K562 (cell line): ENCODE measurements around the gene AFG1L. TPM values are rescaled to one million over a fixed set of nuclear protein-coding genes. Genes with fewer than 3 reads are reported as not detected.

Source experiments
- ETS2 ChIP-seq: IDR thresholded peaks from 2 replicates; pipeline ENCODE4 v1.6.1; 2016; ENCODE audit warnings: borderline replicate concordance, missing genetic modification characterization, mild to moderate bottlenecking, moderate library complexity, missing compliant biosample characterization; ENCODE audit not compliant: poor library complexity, severe bottlenecking
- MAFG ChIP-seq: fragments of 450-650 bp; conservative IDR thresholded peaks from 2 replicates; pipeline ENCODE4 v1.6.1; 2016; ENCODE audit warnings: missing genetic modification characterization, missing compliant biosample characterization
- ZBTB17 ChIP-seq: fragments of 450-650 bp; formaldehyde crosslinking; IDR thresholded peaks from 2 replicates; pipeline ENCODE4 v1.4.0; 2020; ENCODE audit warnings: mild to moderate bottlenecking
- ZBTB40 ChIP-seq, 2 experiments: fragments of 450-650 bp in 1 of 2; sonication (generic) in 1 of 2; formaldehyde crosslinking in 1 of 2; IDR thresholded peaks; 2 replicates each; pipeline versions ENCODE4 v1.7.1 to v1.9.0; 2016 to 2022; ENCODE audit warnings: inconsistent platforms in 1 of 2, mild to moderate bottlenecking in 1 of 2, missing genetic modification reagents in 1 of 2
- ZBTB49 ChIP-seq: sonication (generic); formaldehyde crosslinking; IDR thresholded peaks from 2 replicates; pipeline ENCODE4 v1.8.0; 2022; ENCODE audit warnings: missing genetic modification reagents, mild to moderate bottlenecking, borderline replicate concordance
- ZFP1 ChIP-seq: fragments of 450-650 bp; formaldehyde crosslinking; IDR thresholded peaks from 2 replicates; pipeline ENCODE4 v1.4.0; 2020; ENCODE audit warnings: mild to moderate bottlenecking, mixed read lengths
- polyA plus RNA-seq, 8 experiments: library from polyadenylated mRNA; depleted of rRNA in 4 of 8; stranded (reverse) in 5 of 8; unstranded in 3 of 8; fragments of >200 nt; fragmentation: Nextera tagmentation in 2 of 8; fragmentation: Illumina TruSeq in 1 of 8; extraction: Ambion mirVana in 2 of 8; extraction: Trizol in 1 of 8; gene quantifications; 2 replicates each; pipeline versions ENCODE4 v1.2.1 to v1.2.3, GENCODE V29; 2011 to 2014; ENCODE audit warnings: inconsistent platforms in 1 of 8, missing spikeins in 1 of 8
- total RNA-seq, 7 experiments: library from RNA; depleted of rRNA in 6 of 7; stranded (reverse); fragments of >200 nt in 6 of 7; fragmentation: Illumina TruSeq in 2 of 7; extraction: Trizol in 2 of 7; gene quantifications; 2 replicates each; pipeline versions ENCODE4 v1.2.1 to v1.2.3, GENCODE V29; 2011 to 2021; ENCODE audit warnings: low replicate concordance in 1 of 7
- TF ChIP-seq, protein P1 (sequence below): sonication (generic); formaldehyde crosslinking; IDR thresholded peaks from 2 replicates; pipeline ENCODE4 v1.8.0; 2023; ENCODE audit warnings: mild to moderate bottlenecking, missing genetic modification reagents
- TF ChIP-seq, protein P2 (sequence below), 2 experiments: fragments of 200-800 bp in 1 of 2; sonication (Bioruptor generic) in 1 of 2; sonication (generic) in 1 of 2; formaldehyde crosslinking in 1 of 2; IDR thresholded peaks in 1 of 2; conservative IDR thresholded peaks in 1 of 2; 2 replicates each; pipeline versions ENCODE4 v1.5.0 to v1.6.1; 2016 to 2020; ENCODE audit warnings: missing compliant biosample characterization in 1 of 2, missing genetic modification characterization in 1 of 2, missing genetic modification reagents in 1 of 2

AFG1L gene
- total and polyA plus RNA-seq, 9 of the 15 experiments (the other 6 are each of a cell fraction or from before 2014, with no cell fraction given): 2.2 to 15.5 (median 5.8) TPM

- TF ChIP-seq ZBTB40 (IDR thresholded peaks at IDR 0.05) (peak; percentile 44), ZBTB40 (CRISPR knock-in tag; IDR thresholded peaks at IDR 0.05) (no peak), ZFP1 (CRISPR knock-in tag) (no peak), MAFG (tag) (no peak), ZBTB49 (CRISPR knock-in tag) (no peak), ETS2 (tag) (no peak), ZBTB17 (CRISPR knock-in tag) (no peak)
- TF ChIP-seq, protein P1, sequence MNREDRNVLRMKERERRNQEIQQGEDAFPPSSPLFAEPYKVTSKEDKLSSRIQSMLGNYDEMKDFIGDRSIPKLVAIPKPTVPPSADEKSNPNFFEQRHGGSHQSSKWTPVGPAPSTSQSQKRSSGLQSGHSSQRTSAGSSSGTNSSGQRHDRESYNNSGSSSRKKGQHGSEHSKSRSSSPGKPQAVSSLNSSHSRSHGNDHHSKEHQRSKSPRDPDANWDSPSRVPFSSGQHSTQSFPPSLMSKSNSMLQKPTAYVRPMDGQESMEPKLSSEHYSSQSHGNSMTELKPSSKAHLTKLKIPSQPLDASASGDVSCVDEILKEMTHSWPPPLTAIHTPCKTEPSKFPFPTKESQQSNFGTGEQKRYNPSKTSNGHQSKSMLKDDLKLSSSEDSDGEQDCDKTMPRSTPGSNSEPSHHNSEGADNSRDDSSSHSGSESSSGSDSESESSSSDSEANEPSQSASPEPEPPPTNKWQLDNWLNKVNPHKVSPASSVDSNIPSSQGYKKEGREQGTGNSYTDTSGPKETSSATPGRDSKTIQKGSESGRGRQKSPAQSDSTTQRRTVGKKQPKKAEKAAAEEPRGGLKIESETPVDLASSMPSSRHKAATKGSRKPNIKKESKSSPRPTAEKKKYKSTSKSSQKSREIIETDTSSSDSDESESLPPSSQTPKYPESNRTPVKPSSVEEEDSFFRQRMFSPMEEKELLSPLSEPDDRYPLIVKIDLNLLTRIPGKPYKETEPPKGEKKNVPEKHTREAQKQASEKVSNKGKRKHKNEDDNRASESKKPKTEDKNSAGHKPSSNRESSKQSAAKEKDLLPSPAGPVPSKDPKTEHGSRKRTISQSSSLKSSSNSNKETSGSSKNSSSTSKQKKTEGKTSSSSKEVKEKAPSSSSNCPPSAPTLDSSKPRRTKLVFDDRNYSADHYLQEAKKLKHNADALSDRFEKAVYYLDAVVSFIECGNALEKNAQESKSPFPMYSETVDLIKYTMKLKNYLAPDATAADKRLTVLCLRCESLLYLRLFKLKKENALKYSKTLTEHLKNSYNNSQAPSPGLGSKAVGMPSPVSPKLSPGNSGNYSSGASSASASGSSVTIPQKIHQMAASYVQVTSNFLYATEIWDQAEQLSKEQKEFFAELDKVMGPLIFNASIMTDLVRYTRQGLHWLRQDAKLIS (CRISPR knock-in tag): no peak
- TF ChIP-seq, protein P2, sequence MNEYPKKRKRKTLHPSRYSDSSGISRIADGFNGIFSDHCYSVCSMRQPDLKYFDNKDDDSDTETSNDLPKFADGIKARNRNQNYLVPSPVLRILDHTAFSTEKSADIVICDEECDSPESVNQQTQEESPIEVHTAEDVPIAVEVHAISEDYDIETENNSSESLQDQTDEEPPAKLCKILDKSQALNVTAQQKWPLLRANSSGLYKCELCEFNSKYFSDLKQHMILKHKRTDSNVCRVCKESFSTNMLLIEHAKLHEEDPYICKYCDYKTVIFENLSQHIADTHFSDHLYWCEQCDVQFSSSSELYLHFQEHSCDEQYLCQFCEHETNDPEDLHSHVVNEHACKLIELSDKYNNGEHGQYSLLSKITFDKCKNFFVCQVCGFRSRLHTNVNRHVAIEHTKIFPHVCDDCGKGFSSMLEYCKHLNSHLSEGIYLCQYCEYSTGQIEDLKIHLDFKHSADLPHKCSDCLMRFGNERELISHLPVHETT (CRISPR knock-in tag; conservative IDR thresholded peaks at IDR 0.05 in 1 of 2, IDR thresholded peaks at IDR 0.05 in 1 of 2): no peak
Observed at GRCh38 chr6:108559884-108560462, 265.1 kb downstream of the AFG1L start (continued).
